ENCODE measurements around the gene ZNF709.
"Not testable (repeated sequence)": the region's sequence is repeated elsewhere in the genome, so short reads cannot be mapped to it uniquely, and the experiment has no call there.

The ZNF709 gene

GRCh38 chr19:12481781-12482508, 2.7 kb downstream of the ZNF709 start:
- no peak for ATAC-seq
- Mint-ChIP-seq H3K4me3 (peak overlapping the region; percentile 16), H3K9me3 (no peaks in the 10 kb centered on the region), H3K27me3 (no peaks in the 10 kb centered on the region), H3K36me3 (ENCODE audit: low read depth) (peaks cover 2% of the 10 kb centered on the region), H3K4me1 (peaks cover 49% of the 10 kb centered on the region), H3K27ac (no peak overlapping the region)
- DNase-seq, result no peak

- H3K27me3 Mint-ChIP-seq, result no peaks in the 10 kb centered on the region
- H3K27ac Mint-ChIP-seq, result no peak overlapping the region
- DNase-seq (no peak), ATAC-seq (no peak)
- no peaks in the 10 kb centered on the region for H3K9me3 Mint-ChIP-seq
- no peak overlapping the region for H3K4me3 Mint-ChIP-seq
- H3K4me1 Mint-ChIP-seq, result peaks cover 34% of the 10 kb centered on the region
- peaks cover 2% of the 10 kb centered on the region for H3K36me3 Mint-ChIP-seq (ENCODE audit: low read depth)
Measured at GRCh38 chr19:12478234-12478941, 6.2 kb downstream of the ZNF709 start.

- not testable (repeated sequence) for H3K27me3 Mint-ChIP-seq, H3K4me3 Mint-ChIP-seq, H3K27ac Mint-ChIP-seq, H3K4me1 Mint-ChIP-seq, ATAC-seq, DNase-seq
- Mint-ChIP-seq H3K9me3 (peaks cover 47% of the 10 kb centered on the region), H3K36me3 (ENCODE audit: low read depth) (peaks cover 64% of the 10 kb centered on the region)
Measured at GRCh38 chr19:12467651-12468050, 17.0 kb downstream of the ZNF709 start.

GRCh38 chr19:12465211-12465610, 19.4 kb downstream of the ZNF709 start:
- no peaks in the 10 kb centered on the region for H3K4me1 Mint-ChIP-seq
- no peaks in the 10 kb centered on the region for H3K27me3 Mint-ChIP-seq
- H3K9me3 Mint-ChIP-seq, result peaks cover 53% of the 10 kb centered on the region
- DNase-seq, result no peak
- H3K36me3 Mint-ChIP-seq (ENCODE audit: low read depth), result peaks cover 72% of the 10 kb centered on the region
- no peak overlapping the region for H3K4me3 Mint-ChIP-seq
- H3K27ac Mint-ChIP-seq, result no peak overlapping the region
- ATAC-seq, result no peak

- no peaks in the 10 kb centered on the region for H3K4me1 Mint-ChIP-seq
- no peak for ATAC-seq
- peaks cover 70% of the 10 kb centered on the region for H3K36me3 Mint-ChIP-seq (ENCODE audit: low read depth)
- H3K9me3 Mint-ChIP-seq, result peaks cover 52% of the 10 kb centered on the region
- no peak overlapping the region for H3K4me3 Mint-ChIP-seq
- H3K27ac Mint-ChIP-seq, result no peak overlapping the region
- no peaks in the 10 kb centered on the region for H3K27me3 Mint-ChIP-seq
- DNase-seq, result no peak
Measured at GRCh38 chr19:12464769-12465168, 19.8 kb downstream of the ZNF709 start.

- not testable (repeated sequence) for H3K4me1 Mint-ChIP-seq, H3K27me3 Mint-ChIP-seq, ATAC-seq, DNase-seq, H3K27ac Mint-ChIP-seq, H3K4me3 Mint-ChIP-seq
- peaks cover 58% of the 10 kb centered on the region for H3K9me3 Mint-ChIP-seq
- H3K36me3 Mint-ChIP-seq (ENCODE audit: low read depth), result peaks cover 74% of the 10 kb centered on the region
Measured at GRCh38 chr19:12464139-12464538, 20.5 kb downstream of the ZNF709 start.

GRCh38 chr19:12453495-12453894, 31.1 kb downstream of the ZNF709 start:
- Mint-ChIP-seq H3K4me1 (no peaks in the 10 kb centered on the region), H3K4me3 (no peak overlapping the region), H3K27ac (no peak overlapping the region), H3K27me3 (no peaks in the 10 kb centered on the region), H3K9me3 (peaks cover 39% of the 10 kb centered on the region), H3K36me3 (ENCODE audit: low read depth) (peaks cover 24% of the 10 kb centered on the region)
- no peak for DNase-seq
- no peak for ATAC-seq

GRCh38 chr19:12450844-12451243, 33.8 kb downstream of the ZNF709 start:
- H3K4me3 Mint-ChIP-seq, result no peak overlapping the region
- peaks cover 14% of the 10 kb centered on the region for H3K36me3 Mint-ChIP-seq (ENCODE audit: low read depth)
- H3K27ac Mint-ChIP-seq, result no peak overlapping the region
- ATAC-seq (no peak), DNase-seq (no peak)
- H3K27me3 Mint-ChIP-seq, result no peaks in the 10 kb centered on the region
- no peaks in the 10 kb centered on the region for H3K4me1 Mint-ChIP-seq
- H3K9me3 Mint-ChIP-seq, result peaks cover 30% of the 10 kb centered on the region

GRCh38 chr19:12448808-12449207, 35.8 kb downstream of the ZNF709 start:
- DNase-seq, result no peak
- no peak for ATAC-seq
- Mint-ChIP-seq H3K27me3 (no peaks in the 10 kb centered on the region), H3K4me3 (no peak overlapping the region), H3K36me3 (ENCODE audit: low read depth) (peaks cover 14% of the 10 kb centered on the region), H3K27ac (no peak overlapping the region), H3K9me3 (peaks cover 36% of the 10 kb centered on the region), H3K4me1 (no peaks in the 10 kb centered on the region)

GRCh38 chr19:12440541-12441316, 43.9 kb downstream of the ZNF709 start, which contains the start of gene ZNF443:
TSS of gene ZNF443 (minus strand) at chr19:12441021. CDS start at chr19:12440914, 107 bp downstream.
- Mint-ChIP-seq H3K4me1 (peaks cover 16% of the 10 kb centered on the region), H3K27ac (peak within 1 kb of the TSS; percentile 96), H3K9me3 (peaks cover 20% of the 10 kb centered on the region), H3K4me3 (peak within 1 kb of the TSS; percentile 99), H3K36me3 (ENCODE audit: low read depth) (peaks cover 10% of the 10 kb centered on the region), H3K27me3 (no peaks in the 10 kb centered on the region)
- ATAC-seq (peak; percentile 99), DNase-seq (peak; percentile 98)

- DNase-seq (peak; percentile 62), ATAC-seq (peak; percentile 26)
- H3K4me3 Mint-ChIP-seq, result peak overlapping the region; percentile 99
- peaks cover 15% of the 10 kb centered on the region for H3K36me3 Mint-ChIP-seq (ENCODE audit: low read depth)
- H3K9me3 Mint-ChIP-seq, result peaks cover 22% of the 10 kb centered on the region
- H3K4me1 Mint-ChIP-seq, result peaks cover 16% of the 10 kb centered on the region
- H3K27ac Mint-ChIP-seq, result peak overlapping the region; percentile 84
- H3K27me3 Mint-ChIP-seq, result not testable (repeated sequence)
Measured at GRCh38 chr19:12439686-12440540, 44.7 kb downstream of the ZNF709 start.

- not testable (repeated sequence) for ATAC-seq, DNase-seq, H3K4me3 Mint-ChIP-seq, H3K4me1 Mint-ChIP-seq, H3K27me3 Mint-ChIP-seq, H3K27ac Mint-ChIP-seq
- peaks cover 73% of the 10 kb centered on the region for H3K36me3 Mint-ChIP-seq (ENCODE audit: low read depth)
- peaks cover 60% of the 10 kb centered on the region for H3K9me3 Mint-ChIP-seq
Measured at GRCh38 chr19:12430726-12431299, 53.8 kb downstream of the ZNF709 start.

- H3K4me3 Mint-ChIP-seq, result no peak overlapping the region
- DNase-seq, result no peak
- H3K36me3 Mint-ChIP-seq (ENCODE audit: low read depth), result peaks cover 67% of the 10 kb centered on the region
- peaks cover 50% of the 10 kb centered on the region for H3K9me3 Mint-ChIP-seq
- H3K4me1 Mint-ChIP-seq, result no peaks in the 10 kb centered on the region
- H3K27ac Mint-ChIP-seq, result no peak overlapping the region
- H3K27me3 Mint-ChIP-seq, result no peaks in the 10 kb centered on the region
- no peak for ATAC-seq
Measured at GRCh38 chr19:12425888-12426274, 58.7 kb downstream of the ZNF709 start.
